ENCODE results near the gene RTP5.

DNA sequence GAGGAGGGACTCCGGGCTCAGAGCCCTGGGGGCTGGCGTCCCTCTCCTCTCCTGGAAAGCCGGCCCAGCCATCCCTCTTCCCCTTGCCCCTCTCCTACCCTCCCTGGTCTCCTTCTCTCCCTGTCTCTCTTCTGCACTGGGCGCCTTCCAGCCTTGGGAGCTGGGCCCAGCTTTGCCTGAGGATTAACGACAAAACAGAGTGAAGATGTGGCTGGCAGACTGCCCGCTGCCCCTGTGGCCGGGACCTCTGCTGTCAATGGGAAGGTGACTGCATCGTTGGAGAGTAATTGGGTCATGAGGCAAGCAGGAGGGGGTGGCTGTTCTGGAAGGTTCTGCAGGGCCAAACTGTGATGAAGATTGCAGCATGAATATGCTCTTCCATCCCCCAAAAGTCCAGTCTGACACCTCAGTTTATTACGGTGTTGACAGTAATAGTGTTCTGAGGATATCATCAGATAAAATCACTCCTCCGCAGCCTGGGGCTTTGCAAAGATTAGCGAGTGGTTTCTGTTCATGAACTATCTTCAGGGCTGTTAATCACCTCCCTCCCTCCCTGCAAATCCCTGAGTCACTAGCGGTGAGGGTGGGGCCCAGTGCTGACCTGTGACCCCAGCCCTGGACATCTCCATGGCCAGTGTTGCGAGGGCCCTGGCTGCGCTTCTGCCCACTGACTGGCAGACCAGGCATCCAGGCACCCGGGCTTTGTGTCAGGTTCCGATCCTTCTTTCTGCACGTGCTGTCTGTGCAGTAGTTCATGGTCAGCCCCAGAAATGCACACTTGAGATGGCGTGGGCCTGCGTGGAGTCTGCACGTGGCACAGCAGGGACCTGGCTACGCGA is 23.0 kb downstream of the RTP5 start:
- no peak for TF ChIP-seq EZH2 (IDR thresholded peaks at IDR 0.05)
- TF ChIP-seq POLR2AphosphoS5 (IDR thresholded peaks at IDR 0.05; ENCODE audit: borderline replicate concordance, low read depth, low read length): no peak
- TF ChIP-seq FOXP2 (optimal IDR thresholded peaks at IDR 0.05; ENCODE audit: control extremely low read depth, extremely low read length, insufficient read depth): no peak

Measured in SK-N-MC (cell line).